ENCODE data around the gene LAMTOR5. TPM values are rescaled to one million over a fixed set of nuclear protein-coding genes. Genes with fewer than 3 reads are reported as not detected.
A peak's percentile ranks its signal among the peaks of the same experiment; 100 is the strongest.

The LAMTOR5 gene
- total RNA-seq, 2 donors from 2014 or later: 130 to 146 TPM

DNA sequence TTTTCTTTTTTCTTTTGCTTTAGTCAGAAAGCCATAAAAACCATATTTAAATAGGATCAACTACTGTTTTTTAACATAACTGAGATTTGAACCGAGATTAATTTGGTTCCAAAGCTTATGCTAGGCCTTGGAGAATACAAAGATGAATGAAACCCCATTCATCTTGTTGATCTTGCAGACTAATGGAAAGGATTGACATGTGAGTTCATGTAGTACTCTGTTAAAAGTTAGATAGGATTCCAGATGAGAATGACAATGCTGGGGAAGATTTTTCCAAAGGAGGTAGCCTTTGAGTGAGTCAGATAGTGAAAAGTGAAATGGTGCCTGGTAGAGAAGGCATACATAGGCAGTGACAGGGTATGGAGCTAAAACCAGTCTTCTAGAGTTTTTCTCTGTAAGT, 45.6 kb downstream of the LAMTOR5 start:
- Histone ChIP-seq H3K36me3 (no peaks in the 10 kb centered on the region), H3K4me3 (no peak overlapping the region), H3K27me3 (no peaks in the 10 kb centered on the region), H3K4me1 (no peaks in the 10 kb centered on the region), H3K27ac (no peak overlapping the region), H3K9me3 (no peaks in the 10 kb centered on the region), H3K9ac (ENCODE audit: low read depth in 2 of 2, low read length in 2 of 2) (no peak overlapping the region)
- intact Hi-C loops (cut with DNase I): no loop called here
- no peak for DNase-seq
- TF ChIP-seq, protein P1, sequence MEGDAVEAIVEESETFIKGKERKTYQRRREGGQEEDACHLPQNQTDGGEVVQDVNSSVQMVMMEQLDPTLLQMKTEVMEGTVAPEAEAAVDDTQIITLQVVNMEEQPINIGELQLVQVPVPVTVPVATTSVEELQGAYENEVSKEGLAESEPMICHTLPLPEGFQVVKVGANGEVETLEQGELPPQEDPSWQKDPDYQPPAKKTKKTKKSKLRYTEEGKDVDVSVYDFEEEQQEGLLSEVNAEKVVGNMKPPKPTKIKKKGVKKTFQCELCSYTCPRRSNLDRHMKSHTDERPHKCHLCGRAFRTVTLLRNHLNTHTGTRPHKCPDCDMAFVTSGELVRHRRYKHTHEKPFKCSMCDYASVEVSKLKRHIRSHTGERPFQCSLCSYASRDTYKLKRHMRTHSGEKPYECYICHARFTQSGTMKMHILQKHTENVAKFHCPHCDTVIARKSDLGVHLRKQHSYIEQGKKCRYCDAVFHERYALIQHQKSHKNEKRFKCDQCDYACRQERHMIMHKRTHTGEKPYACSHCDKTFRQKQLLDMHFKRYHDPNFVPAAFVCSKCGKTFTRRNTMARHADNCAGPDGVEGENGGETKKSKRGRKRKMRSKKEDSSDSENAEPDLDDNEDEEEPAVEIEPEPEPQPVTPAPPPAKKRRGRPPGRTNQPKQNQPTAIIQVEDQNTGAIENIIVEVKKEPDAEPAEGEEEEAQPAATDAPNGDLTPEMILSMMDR (IDR thresholded peaks at IDR 0.05): no peak

DNA sequence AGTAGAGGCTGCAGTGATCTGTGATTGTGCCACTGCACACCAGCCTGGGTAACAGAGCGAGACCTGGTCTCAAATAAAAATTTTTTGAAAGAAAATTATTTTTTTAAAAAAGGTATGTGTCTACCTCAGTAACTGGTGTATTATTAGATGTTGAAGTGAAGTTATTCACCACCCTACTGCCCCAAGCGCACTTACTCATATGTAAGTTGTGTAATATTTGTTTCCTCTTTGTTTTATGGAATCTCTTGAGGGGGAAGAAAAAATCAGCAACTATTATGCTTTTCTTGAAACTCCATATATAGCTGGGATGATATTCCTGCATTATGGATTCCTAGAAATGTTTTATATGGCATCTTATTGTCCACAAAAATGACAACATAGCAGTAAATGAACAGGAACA, 47.1 kb downstream of the LAMTOR5 start:
- Histone ChIP-seq H3K36me3 (no peaks in the 10 kb centered on the region), H3K27ac (no peak overlapping the region), H3K9me3 (no peaks in the 10 kb centered on the region), H3K9ac (ENCODE audit: low read depth in 2 of 2, low read length in 2 of 2) (no peak overlapping the region), H3K4me1 (no peaks in the 10 kb centered on the region), H3K4me3 (no peak overlapping the region), H3K27me3 (no peaks in the 10 kb centered on the region)
- DNase-seq: no peak
- intact Hi-C loops (cut with DNase I): no loop called here
- TF ChIP-seq, protein P1 (IDR thresholded peaks at IDR 0.05): no peak

DNA sequence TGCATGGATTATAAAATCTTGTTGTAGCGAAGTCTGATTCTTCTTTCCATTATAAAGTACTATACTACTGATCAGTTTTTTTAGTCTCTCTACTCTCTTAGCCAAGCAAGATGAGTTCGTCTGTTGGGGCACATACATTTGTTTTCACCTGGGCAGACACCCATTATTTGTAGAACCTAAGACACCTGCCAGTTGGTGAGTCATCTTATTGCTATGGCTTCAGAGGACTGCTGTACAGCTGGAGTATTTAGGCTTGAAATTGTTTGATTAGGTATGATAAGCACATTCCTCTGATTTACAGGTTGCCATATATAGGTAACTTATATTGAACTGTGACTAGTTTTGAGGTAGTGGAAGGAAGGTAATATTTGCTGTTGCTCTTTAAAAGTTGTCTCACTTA, 51.1 kb downstream of the LAMTOR5 start:
- Histone ChIP-seq H3K27ac (peak overlapping the region; percentile 45), H3K9me3 (no peaks in the 10 kb centered on the region)
- intact Hi-C loops (cut with DNase I): no loop called here

DNA sequence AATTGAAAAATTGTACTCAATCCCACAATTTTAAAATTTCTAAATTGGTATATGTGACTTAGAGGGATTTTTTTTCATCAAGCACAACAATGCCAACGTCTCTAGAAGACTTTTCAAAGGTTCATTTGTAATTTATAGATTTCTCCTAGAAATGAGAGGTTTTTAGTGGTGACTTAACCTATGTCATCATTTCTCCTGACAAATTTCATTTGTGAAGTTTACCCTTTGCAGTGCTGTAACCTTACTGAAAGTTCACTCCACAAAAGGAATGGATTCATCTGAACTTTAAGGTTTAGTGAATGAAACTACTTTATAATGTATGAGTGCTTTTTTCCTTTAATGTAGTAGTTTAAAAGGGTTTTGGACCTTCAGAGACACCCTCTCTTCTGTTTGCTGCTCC, 52.2 kb downstream of the LAMTOR5 start:
- Histone ChIP-seq H3K9ac (ENCODE audit: low read depth in 2 of 2, low read length in 2 of 2) (no peak overlapping the region), H3K27me3 (no peaks in the 10 kb centered on the region), H3K4me1 (no peaks in the 10 kb centered on the region), H3K36me3 (no peaks in the 10 kb centered on the region), H3K9me3 (no peaks in the 10 kb centered on the region), H3K4me3 (no peak overlapping the region), H3K27ac (no peak overlapping the region)
- intact Hi-C loops (cut with DNase I): no loop called here
- TF ChIP-seq, protein P1 (IDR thresholded peaks at IDR 0.05): no peak
- no peak for DNase-seq

More for the DNA sequence above, 51.1 kb downstream of the LAMTOR5 start:
- Histone ChIP-seq H3K4me1 (no peaks in the 10 kb centered on the region), H3K9ac (ENCODE audit: low read depth in 2 of 2, low read length in 2 of 2) (no peak overlapping the region), H3K27me3 (no peaks in the 10 kb centered on the region), H3K36me3 (no peaks in the 10 kb centered on the region), H3K4me3 (no peak overlapping the region)
- no peak for DNase-seq
- TF ChIP-seq, protein P1 (IDR thresholded peaks at IDR 0.05): no peak

Other genes with a start within 250 kb of the LAMTOR5 start
- gene KCNC4, start 197.4 kb downstream of the LAMTOR5 start, total RNA-seq: 1 to 10 TPM; 6.7 to 8.4 TPM
- 10 to 100 TPM; 24.1 to 35.9 TPM for gene RBM15, start 68.3 kb downstream of the LAMTOR5 start, total RNA-seq
- gene SLC16A4, start 16.7 kb downstream of the LAMTOR5 start, total RNA-seq: 1 to 10 TPM in 1 of 2 donors, under 1 TPM in 1; 0.79 to 2.0 TPM
- not detected for gene PROK1, start 43.5 kb upstream of the LAMTOR5 start, total RNA-seq
- not detected for gene KCNA10, start 111.5 kb upstream of the LAMTOR5 start, total RNA-seq
- under 1 TPM; 0.17 to 0.61 TPM for gene KCNA2, start 198.7 kb upstream of the LAMTOR5 start, total RNA-seq